Activated CD8-positive, alpha-beta memory T cell treated with anti-CD3 and anti-CD28 coated beads, Interleukin-2, amount 50 U/mL, for 24 hours (primary cell): ENCODE results near the gene ZSWIM9.
"Not testable (repeated sequence)": the region's sequence is repeated elsewhere in the genome, so short reads cannot be mapped to it uniquely, and the experiment has no call there.

Source experiments
- DNase-seq: peaks from one replicate; pipeline ENCODE4 v3.0.0-alpha.2; 2020; ENCODE audit errors: extremely low read depth

ZSWIM9 gene

GRCh38 chr19:48213959-48214358, 43.5 kb downstream of the ZSWIM9 start:
- DNase-seq: no peak

GRCh38 chr19:48216933-48217332, 46.5 kb downstream of the ZSWIM9 start:
- DNase-seq: no peak

GRCh38 chr19:48218997-48219396, 48.5 kb downstream of the ZSWIM9 start:
- DNase-seq: no peak

- DNase-seq: not testable (repeated sequence)
Observed at GRCh38 chr19:48220784-48221183, 50.3 kb downstream of the ZSWIM9 start.

- DNase-seq: no peak
Observed at GRCh38 chr19:48221628-48222027, 51.1 kb downstream of the ZSWIM9 start.

- no peak for DNase-seq
Observed at GRCh38 chr19:48230555-48231129, 60.2 kb downstream of the ZSWIM9 start.

GRCh38 chr19:48237057-48237456, 66.6 kb downstream of the ZSWIM9 start:
- DNase-seq: no peak

- no peak for DNase-seq
Observed at GRCh38 chr19:48239120-48239519, 68.6 kb downstream of the ZSWIM9 start.

GRCh38 chr19:48239582-48240141, 69.2 kb downstream of the ZSWIM9 start:
- DNase-seq: no peak

- not testable (repeated sequence) for DNase-seq
Observed at GRCh38 chr19:48241771-48242170, 71.3 kb downstream of the ZSWIM9 start.

- no peak for DNase-seq
Observed at GRCh38 chr19:48244281-48244680, 73.8 kb downstream of the ZSWIM9 start.

GRCh38 chr19:48246101-48246500, 75.6 kb downstream of the ZSWIM9 start:
- no peak for DNase-seq

GRCh38 chr19:48247212-48247611, 76.7 kb downstream of the ZSWIM9 start:
- no peak for DNase-seq
